SK-N-SH (cell line): ENCODE data around the gene H6PD. TPM values are rescaled to one million over a fixed set of nuclear protein-coding genes. Genes with fewer than 3 reads are reported as not detected.

Experiments used
- CTCF ChIA-PET: fragments of 300-600, 350-600 bp; formaldehyde crosslinking; extraction: SDS; loops from one replicate; lab custom pipeline; 2021; lab: Yijun Ruan, JAX
- POLR2A ChIA-PET: fragments of 350-600 bp; sonication (Branson Sonifier 250); formaldehyde crosslinking; extraction: SDS; loops from one replicate; lab custom pipeline; 2020; ENCODE audit warnings: antibody characterized with exemption, inconsistent platforms; lab: Yijun Ruan, JAX
- DNase-seq: peaks from one replicate; pipeline ENCODE4 v3.0.0; 2012
- H2AFZ ChIP-seq: fragments of 200-600 bp; sonication (generic); 2 replicates; pipeline ENCODE4 v1.8.1; 2016; ENCODE audit warnings: antibody characterized with exemption, mild to moderate bottlenecking, low read depth
- H3F3A ChIP-seq: fragments of 200-600 bp; sonication (generic); replicated peaks from 2 replicates; pipeline ENCODE3; 2016; ENCODE audit warnings: antibody characterized with exemption, mild to moderate bottlenecking; ENCODE audit not compliant: insufficient read depth
- H3K27ac ChIP-seq, 2 experiments: fragments of 200-500 bp in 1 of 2; fragments of 200-600 bp in 1 of 2; sonication (Bioruptor generic) in 1 of 2; sonication (generic), shearing (Covaris generic) in 1 of 2; 2 replicates each; pipeline versions ENCODE4 v1.5.1 to v1.6.1; 2014 to 2016; ENCODE audit warnings: low read depth in 2 of 2, inconsistent platforms in 1 of 2, low read length in 1 of 2, mild to moderate bottlenecking in 1 of 2, mixed read lengths in 1 of 2
- H3K27me3 ChIP-seq: fragments of 200-600 bp; sonication (generic), shearing (Covaris generic); 2 replicates; pipeline ENCODE4 v1.6.1; 2016; ENCODE audit warnings: mixed run types; ENCODE audit not compliant: insufficient read depth
- H3K36me3 ChIP-seq, 2 experiments: fragments of 200-500 bp in 1 of 2; fragments of 200-600 bp in 1 of 2; sonication (Bioruptor generic) in 1 of 2; sonication (generic) in 1 of 2; replicated peaks in 1 of 2; 2 replicates each; pipeline versions ENCODE3 to v1.5.1; 2014 to 2016; ENCODE audit warnings: low read length in 1 of 2, mild to moderate bottlenecking in 1 of 2; ENCODE audit not compliant: insufficient read depth in 2 of 2, control insufficient read depth in 1 of 2
- H3K4me1 ChIP-seq, 2 experiments: fragments of 200-500 bp in 1 of 2; fragments of 200-600 bp in 1 of 2; sonication (Bioruptor generic) in 1 of 2; sonication (generic), shearing (Covaris generic) in 1 of 2; 2 replicates each; pipeline versions ENCODE4 v1.5.1 to v1.6.1; 2014 to 2016; ENCODE audit warnings: low read depth in 1 of 2, low read length in 1 of 2, mixed run types in 1 of 2; ENCODE audit not compliant: insufficient read depth in 2 of 2, control insufficient read depth in 1 of 2
- H3K4me2 ChIP-seq: fragments of 200-600 bp; sonication (generic), shearing (Covaris generic); 2 replicates; pipeline ENCODE4 v1.6.1; 2017; ENCODE audit warnings: mixed run types
- H3K4me3 ChIP-seq, 2 experiments: fragments of 200-500 bp in 1 of 2; fragments of 200-600 bp in 1 of 2; sonication (Bioruptor generic) in 1 of 2; sonication (generic), shearing (Covaris generic) in 1 of 2; 2 replicates each; pipeline versions ENCODE4 v1.5.1 to v1.8.1; 2014 to 2016; ENCODE audit warnings: low read depth in 2 of 2, inconsistent platforms in 1 of 2, low read length in 1 of 2, mild to moderate bottlenecking in 1 of 2, mixed read lengths in 1 of 2, moderate library complexity in 1 of 2
- H3K79me2 ChIP-seq: fragments of 200-600 bp; sonication (generic); 2 replicates; pipeline ENCODE4 v1.8.1; 2017; ENCODE audit warnings: mild to moderate bottlenecking; ENCODE audit not compliant: insufficient read depth
- H3K9ac ChIP-seq: fragments of 200-600 bp; sonication (generic); 2 replicates; pipeline ENCODE4 v1.6.1; 2017; ENCODE audit warnings: mixed run types
- H3K9me2 ChIP-seq: fragments of 200-600 bp; sonication (generic); 2 replicates; pipeline ENCODE4 v1.6.1; 2017; ENCODE audit warnings: mixed run types
- H3K9me3 ChIP-seq: fragments of 200-600 bp; sonication (generic); 2 replicates; pipeline ENCODE4 v1.6.1; 2017; ENCODE audit warnings: mixed run types, mild to moderate bottlenecking, moderate library complexity
- H4K20me1 ChIP-seq: fragments of 200-600 bp; sonication (generic); 2 replicates; pipeline ENCODE4 v1.6.1; 2017; ENCODE audit warnings: mild to moderate bottlenecking, mixed run types; ENCODE audit not compliant: insufficient read depth
- CHD2 ChIP-seq: fragments of 150-350 bp; IDR thresholded peaks from 2 replicates; pipeline ENCODE4 v1.6.1; 2018; ENCODE audit warnings: low read length; ENCODE audit not compliant: partially characterized antibody
- ELF1 ChIP-seq: IDR thresholded peaks from 2 replicates; pipeline ENCODE4 v1.4.0; 2012
- FOSL2 ChIP-seq: IDR thresholded peaks from 2 replicates; pipeline ENCODE4 v1.4.0; 2012; ENCODE audit warnings: low read depth, mild to moderate bottlenecking, moderate library complexity, borderline replicate concordance
- FOXJ3 ChIP-seq: sonication (generic); formaldehyde crosslinking; IDR thresholded peaks from 2 replicates; pipeline ENCODE4 v1.5.1; 2020; ENCODE audit warnings: mild to moderate bottlenecking, missing genetic modification reagents
- MXI1 ChIP-seq: IDR thresholded peaks from 2 replicates; pipeline ENCODE4 v1.6.1; 2012; ENCODE audit warnings: mild to moderate bottlenecking, low read depth, low read length, improper control_type of control experiment
- NFIC ChIP-seq: IDR thresholded peaks from 2 replicates; pipeline ENCODE4 v1.4.0; 2012; ENCODE audit warnings: borderline replicate concordance
- RAD21 ChIP-seq: IDR thresholded peaks from 2 replicates; pipeline ENCODE4 v1.6.1; 2012; ENCODE audit warnings: mild to moderate bottlenecking, low read length
- RCOR1 ChIP-seq: fragments of 150-350 bp; IDR thresholded peaks from 2 replicates; pipeline ENCODE4 v1.6.1; 2017; ENCODE audit warnings: antibody characterized with exemption, low read length
- RFX5 ChIP-seq: IDR thresholded peaks from 2 replicates; pipeline ENCODE4 v1.6.1; 2012; ENCODE audit warnings: mild to moderate bottlenecking, improper control_type of control experiment, low read length
- RXRA ChIP-seq: IDR thresholded peaks from 2 replicates; pipeline ENCODE4 v1.4.0; 2012; ENCODE audit warnings: low read depth, mild to moderate bottlenecking, borderline replicate concordance
- SIN3A ChIP-seq: IDR thresholded peaks from 2 replicates; pipeline ENCODE4 v1.6.1; 2012; ENCODE audit warnings: low read depth, mild to moderate bottlenecking, low read length, moderate library complexity, borderline replicate concordance
- TAF1 ChIP-seq: IDR thresholded peaks from 2 replicates; pipeline ENCODE4 v1.6.1; 2012; ENCODE audit warnings: low read depth, mild to moderate bottlenecking, low read length, moderate library complexity, borderline replicate concordance
- TCF12 ChIP-seq: IDR thresholded peaks from 2 replicates; pipeline ENCODE4 v1.4.0; 2012
- WGBS: methylation state at CpG from one replicate; pipeline ENCODE4 v1.1.6; 2017; ENCODE audit warnings: low lambda C conversion rate; 5-methylcytosine and 5-hydroxymethylcytosine counted together
- polyA plus RNA-seq, 3 experiments: library from polyadenylated mRNA; depleted of rRNA; stranded (reverse); fragments of >200 nt; gene quantifications; 2 replicates each; pipeline ENCODE4 v1.2.3, GENCODE V29; 2012
- TF ChIP-seq, protein P1 (sequence below): IDR thresholded peaks from 2 replicates; pipeline ENCODE4 v1.6.1; 2012; ENCODE audit warnings: mild to moderate bottlenecking, low read depth, low read length, moderate library complexity
- TF ChIP-seq, protein P2 (sequence below): IDR thresholded peaks from 2 replicates; pipeline ENCODE4; 2012
- TF ChIP-seq, protein P3 (sequence below): IDR thresholded peaks from 2 replicates; pipeline ENCODE4 v1.4.0; 2012; ENCODE audit warnings: low read depth, borderline replicate concordance
- TF ChIP-seq, protein P4 (sequence below): fragments of 200-600 bp; sonication (generic); IDR thresholded peaks from 2 replicates; pipeline ENCODE4 v1.6.1; 2017; ENCODE audit warnings: antibody characterized with exemption, mild to moderate bottlenecking, moderate library complexity

The H6PD gene
- polyA plus RNA-seq, 1 of the 3 experiments (the other 2 are of a cell fraction), result 19.1 TPM

DNA sequence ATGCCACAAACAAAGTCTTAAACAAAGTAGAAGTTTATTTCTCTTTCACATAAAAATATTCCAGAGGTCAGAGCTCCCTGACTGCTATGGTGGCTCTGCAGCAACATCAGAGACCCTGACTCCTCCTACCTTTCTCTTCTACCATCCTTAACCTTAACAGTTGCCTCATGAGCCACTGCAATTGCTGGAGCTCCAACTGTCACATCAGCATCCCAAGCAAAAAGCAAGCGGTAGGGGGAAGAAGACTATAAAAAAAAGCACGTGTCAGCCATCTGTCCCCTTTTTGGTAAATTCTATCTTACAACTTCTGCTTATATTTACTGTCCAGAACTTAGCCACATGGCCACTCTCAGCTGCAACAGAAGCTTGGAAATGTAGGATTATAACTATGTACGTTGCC lies 21.8 kb upstream of the H6PD start:
- WGBS, result 53% methylated on average over 3 of the region's 3 CpGs
- Histone ChIP-seq H3K27ac (no peak overlapping the region), H3K27me3 (no peaks in the 10 kb centered on the region), H3K9me3 (no peaks in the 10 kb centered on the region), H3K4me1 (no peaks in the 10 kb centered on the region), H3K4me3 (no peak overlapping the region), H3K9me2 (no peaks in the 10 kb centered on the region), H3K36me3 (no peaks in the 10 kb centered on the region), H2AFZ (no peak overlapping the region), H3K9ac (no peak overlapping the region), H3F3A (no peaks in the 10 kb centered on the region), H3K79me2 (no peaks in the 10 kb centered on the region), H4K20me1 (no peaks in the 10 kb centered on the region), H3K4me2 (no peak overlapping the region)
- POLR2A ChIA-PET, result no interaction called here
- no peak for DNase-seq
- TF ChIP-seq, protein P1, sequence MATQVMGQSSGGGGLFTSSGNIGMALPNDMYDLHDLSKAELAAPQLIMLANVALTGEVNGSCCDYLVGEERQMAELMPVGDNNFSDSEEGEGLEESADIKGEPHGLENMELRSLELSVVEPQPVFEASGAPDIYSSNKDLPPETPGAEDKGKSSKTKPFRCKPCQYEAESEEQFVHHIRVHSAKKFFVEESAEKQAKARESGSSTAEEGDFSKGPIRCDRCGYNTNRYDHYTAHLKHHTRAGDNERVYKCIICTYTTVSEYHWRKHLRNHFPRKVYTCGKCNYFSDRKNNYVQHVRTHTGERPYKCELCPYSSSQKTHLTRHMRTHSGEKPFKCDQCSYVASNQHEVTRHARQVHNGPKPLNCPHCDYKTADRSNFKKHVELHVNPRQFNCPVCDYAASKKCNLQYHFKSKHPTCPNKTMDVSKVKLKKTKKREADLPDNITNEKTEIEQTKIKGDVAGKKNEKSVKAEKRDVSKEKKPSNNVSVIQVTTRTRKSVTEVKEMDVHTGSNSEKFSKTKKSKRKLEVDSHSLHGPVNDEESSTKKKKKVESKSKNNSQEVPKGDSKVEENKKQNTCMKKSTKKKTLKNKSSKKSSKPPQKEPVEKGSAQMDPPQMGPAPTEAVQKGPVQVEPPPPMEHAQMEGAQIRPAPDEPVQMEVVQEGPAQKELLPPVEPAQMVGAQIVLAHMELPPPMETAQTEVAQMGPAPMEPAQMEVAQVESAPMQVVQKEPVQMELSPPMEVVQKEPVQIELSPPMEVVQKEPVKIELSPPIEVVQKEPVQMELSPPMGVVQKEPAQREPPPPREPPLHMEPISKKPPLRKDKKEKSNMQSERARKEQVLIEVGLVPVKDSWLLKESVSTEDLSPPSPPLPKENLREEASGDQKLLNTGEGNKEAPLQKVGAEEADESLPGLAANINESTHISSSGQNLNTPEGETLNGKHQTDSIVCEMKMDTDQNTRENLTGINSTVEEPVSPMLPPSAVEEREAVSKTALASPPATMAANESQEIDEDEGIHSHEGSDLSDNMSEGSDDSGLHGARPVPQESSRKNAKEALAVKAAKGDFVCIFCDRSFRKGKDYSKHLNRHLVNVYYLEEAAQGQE, result no peak
- TF ChIP-seq, protein P2, sequence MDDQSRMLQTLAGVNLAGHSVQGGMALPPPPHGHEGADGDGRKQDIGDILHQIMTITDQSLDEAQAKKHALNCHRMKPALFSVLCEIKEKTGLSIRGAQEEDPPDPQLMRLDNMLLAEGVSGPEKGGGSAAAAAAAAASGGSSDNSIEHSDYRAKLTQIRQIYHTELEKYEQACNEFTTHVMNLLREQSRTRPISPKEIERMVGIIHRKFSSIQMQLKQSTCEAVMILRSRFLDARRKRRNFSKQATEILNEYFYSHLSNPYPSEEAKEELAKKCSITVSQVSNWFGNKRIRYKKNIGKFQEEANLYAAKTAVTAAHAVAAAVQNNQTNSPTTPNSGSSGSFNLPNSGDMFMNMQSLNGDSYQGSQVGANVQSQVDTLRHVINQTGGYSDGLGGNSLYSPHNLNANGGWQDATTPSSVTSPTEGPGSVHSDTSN, result no peak
- TF ChIP-seq RAD21 (no peak), CHD2 (no peak), RCOR1 (no peak), MXI1 (no peak), SIN3A (no peak), RXRA (no peak), NFIC (no peak), TAF1 (no peak)
- TF ChIP-seq, protein P3, sequence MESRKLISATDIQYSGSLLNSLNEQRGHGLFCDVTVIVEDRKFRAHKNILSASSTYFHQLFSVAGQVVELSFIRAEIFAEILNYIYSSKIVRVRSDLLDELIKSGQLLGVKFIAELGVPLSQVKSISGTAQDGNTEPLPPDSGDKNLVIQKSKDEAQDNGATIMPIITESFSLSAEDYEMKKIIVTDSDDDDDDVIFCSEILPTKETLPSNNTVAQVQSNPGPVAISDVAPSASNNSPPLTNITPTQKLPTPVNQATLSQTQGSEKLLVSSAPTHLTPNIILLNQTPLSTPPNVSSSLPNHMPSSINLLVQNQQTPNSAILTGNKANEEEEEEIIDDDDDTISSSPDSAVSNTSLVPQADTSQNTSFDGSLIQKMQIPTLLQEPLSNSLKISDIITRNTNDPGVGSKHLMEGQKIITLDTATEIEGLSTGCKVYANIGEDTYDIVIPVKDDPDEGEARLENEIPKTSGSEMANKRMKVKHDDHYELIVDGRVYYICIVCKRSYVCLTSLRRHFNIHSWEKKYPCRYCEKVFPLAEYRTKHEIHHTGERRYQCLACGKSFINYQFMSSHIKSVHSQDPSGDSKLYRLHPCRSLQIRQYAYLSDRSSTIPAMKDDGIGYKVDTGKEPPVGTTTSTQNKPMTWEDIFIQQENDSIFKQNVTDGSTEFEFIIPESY, result no peak
- CTCF ChIA-PET, result interaction anchor here (1.4 kb wide), 1 partner anchor 16 kb away, joined by 3 read pairs; no protein-coding TSS in a partner anchor

DNA sequence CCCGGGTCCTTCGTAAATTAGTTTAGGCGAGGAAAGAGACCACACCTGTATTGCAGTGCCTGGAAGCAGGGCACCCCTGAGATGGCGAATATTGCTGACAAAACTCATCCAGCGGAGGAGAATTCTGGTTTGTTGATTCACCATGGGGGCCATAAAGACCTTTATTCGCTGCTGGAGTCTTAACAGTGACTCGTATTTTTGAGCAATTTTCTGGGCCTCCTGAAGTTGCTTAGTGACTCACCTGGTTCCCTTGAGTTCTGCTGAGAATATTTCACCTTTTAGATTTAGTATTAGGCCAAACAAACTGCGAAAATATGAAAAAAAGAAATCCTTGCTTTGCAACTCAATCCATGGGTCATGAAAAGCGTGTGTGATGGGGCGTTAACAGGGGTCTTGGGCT lies 20.6 kb upstream of the H6PD start:
- ChIA-PET CTCF (interaction anchor here (1.4 kb wide), 1 partner anchor 17 kb away, joined by 3 read pairs; no protein-coding TSS in a partner anchor), POLR2A (no interaction called here)
- H3K27me3 ChIP-seq, result no peaks in the 10 kb centered on the region
- no peak overlapping the region for H3K4me2 ChIP-seq
- no peaks in the 10 kb centered on the region for H3K9me2 ChIP-seq
- no peaks in the 10 kb centered on the region for H3K9me3 ChIP-seq
- no peak overlapping the region for H2AFZ ChIP-seq
- H3K79me2 ChIP-seq, result no peaks in the 10 kb centered on the region
- DNase-seq, result no peak
- WGBS, result 69% methylated on average over 5 of the region's 10 CpGs
- H4K20me1 ChIP-seq, result no peaks in the 10 kb centered on the region
- H3K36me3 ChIP-seq, result no peaks in the 10 kb centered on the region
- no peaks in the 10 kb centered on the region for H3F3A ChIP-seq
- no peaks in the 10 kb centered on the region for H3K4me1 ChIP-seq
- H3K9ac ChIP-seq, result no peak overlapping the region
- no peak overlapping the region for H3K27ac ChIP-seq
- no peak overlapping the region for H3K4me3 ChIP-seq
- no peak for TF ChIP-seq TCF12
- TF ChIP-seq FOSL2, result no peak
- TF ChIP-seq CHD2, result no peak
- TF ChIP-seq RCOR1, result no peak
- TF ChIP-seq, protein P2, result no peak
- TF ChIP-seq RFX5, result no peak
- TF ChIP-seq SIN3A, result no peak
- TF ChIP-seq ELF1, result no peak
- TF ChIP-seq, protein P4, sequence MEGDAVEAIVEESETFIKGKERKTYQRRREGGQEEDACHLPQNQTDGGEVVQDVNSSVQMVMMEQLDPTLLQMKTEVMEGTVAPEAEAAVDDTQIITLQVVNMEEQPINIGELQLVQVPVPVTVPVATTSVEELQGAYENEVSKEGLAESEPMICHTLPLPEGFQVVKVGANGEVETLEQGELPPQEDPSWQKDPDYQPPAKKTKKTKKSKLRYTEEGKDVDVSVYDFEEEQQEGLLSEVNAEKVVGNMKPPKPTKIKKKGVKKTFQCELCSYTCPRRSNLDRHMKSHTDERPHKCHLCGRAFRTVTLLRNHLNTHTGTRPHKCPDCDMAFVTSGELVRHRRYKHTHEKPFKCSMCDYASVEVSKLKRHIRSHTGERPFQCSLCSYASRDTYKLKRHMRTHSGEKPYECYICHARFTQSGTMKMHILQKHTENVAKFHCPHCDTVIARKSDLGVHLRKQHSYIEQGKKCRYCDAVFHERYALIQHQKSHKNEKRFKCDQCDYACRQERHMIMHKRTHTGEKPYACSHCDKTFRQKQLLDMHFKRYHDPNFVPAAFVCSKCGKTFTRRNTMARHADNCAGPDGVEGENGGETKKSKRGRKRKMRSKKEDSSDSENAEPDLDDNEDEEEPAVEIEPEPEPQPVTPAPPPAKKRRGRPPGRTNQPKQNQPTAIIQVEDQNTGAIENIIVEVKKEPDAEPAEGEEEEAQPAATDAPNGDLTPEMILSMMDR, result no peak
- no peak for TF ChIP-seq MXI1
- TF ChIP-seq FOXJ3 (CRISPR knock-in tag), result no peak
- TF ChIP-seq RXRA, result no peak
- no peak for TF ChIP-seq TAF1
